NCI-H2029 (cell line): Measurements from ENCODE around the gene KCNN1.
"Not testable (repeated sequence)": the region's sequence is repeated elsewhere in the genome, so short reads cannot be mapped to it uniquely, and the experiment has no call there.

Experiments used
- DNase-seq: peaks from one replicate; lab custom pipeline; 2025; lab: John Stamatoyannopoulos, UW

The KCNN1 gene

DNA sequence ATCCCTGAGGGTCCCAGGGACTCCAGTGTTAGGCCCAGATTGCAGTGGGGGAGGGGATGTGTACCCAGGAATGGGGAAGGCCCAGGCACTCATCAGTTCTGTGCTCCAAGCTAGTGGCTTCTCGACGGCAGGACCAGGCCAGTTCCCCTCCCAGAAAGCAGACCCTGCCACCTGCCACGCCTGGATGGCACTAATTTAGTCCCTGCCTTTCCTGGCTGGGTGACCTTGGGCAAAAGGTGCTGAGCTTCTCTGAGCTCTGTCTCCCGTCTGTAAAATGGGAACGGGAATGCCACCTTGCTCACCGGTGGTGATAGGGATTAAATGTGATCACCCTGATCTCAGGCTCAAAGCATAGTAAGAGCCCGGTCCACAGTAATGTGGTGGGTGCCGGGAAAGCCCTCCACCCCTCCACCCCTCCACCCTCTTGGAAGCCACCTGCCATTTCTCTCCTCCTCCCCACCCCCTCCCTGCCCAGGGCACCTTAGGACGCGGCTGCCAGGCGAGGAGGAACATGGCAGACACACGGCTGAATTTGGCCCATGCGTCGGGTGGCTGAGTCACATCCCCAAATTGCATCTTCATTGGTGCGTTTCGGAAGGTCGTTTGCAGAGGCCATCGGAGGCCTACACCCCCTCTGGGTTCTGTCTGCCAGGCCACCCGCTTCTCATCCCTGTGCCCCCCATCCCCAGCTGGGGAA, 2.3 kb downstream of the KCNN1 start:
- DNase-seq, result no peak

DNA sequence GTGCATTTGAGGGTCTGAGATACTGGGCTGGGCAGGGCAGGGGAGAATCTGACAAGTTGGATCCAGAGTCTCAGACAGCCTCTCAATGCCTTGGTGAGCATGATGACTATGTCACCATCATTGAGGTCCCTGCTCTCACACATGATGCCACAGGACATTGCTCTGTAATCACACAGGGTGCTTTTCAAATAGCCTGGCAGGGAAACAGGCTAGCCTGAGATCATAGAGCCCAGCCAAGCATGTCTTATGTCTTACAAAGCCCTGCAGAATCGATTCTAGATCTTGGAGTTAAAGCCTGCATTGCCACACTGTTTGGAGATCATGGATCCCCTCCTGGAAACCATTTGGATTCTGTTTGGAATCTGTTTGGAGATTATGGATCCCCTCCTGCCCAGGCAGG, 5.3 kb downstream of the KCNN1 start:
- DNase-seq, result no peak

DNA sequence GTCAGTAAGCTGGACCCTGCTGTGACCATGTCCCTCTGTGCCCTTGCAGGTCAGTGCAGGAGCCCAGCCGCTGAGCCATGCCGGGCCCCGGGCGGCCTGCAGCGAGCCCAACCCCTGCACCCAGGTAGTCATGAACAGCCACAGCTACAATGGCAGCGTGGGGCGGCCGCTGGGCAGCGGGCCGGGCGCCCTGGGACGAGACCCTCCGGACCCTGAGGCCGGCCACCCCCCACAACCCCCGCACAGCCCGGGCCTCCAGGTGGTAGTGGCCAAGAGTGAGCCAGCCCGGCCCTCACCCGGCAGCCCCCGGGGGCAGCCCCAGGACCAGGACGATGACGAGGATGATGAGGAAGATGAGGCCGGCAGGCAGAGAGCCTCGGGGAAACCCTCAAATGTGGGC, 6.9 kb downstream of the KCNN1 start:
- DNase-seq, result no peak

DNA sequence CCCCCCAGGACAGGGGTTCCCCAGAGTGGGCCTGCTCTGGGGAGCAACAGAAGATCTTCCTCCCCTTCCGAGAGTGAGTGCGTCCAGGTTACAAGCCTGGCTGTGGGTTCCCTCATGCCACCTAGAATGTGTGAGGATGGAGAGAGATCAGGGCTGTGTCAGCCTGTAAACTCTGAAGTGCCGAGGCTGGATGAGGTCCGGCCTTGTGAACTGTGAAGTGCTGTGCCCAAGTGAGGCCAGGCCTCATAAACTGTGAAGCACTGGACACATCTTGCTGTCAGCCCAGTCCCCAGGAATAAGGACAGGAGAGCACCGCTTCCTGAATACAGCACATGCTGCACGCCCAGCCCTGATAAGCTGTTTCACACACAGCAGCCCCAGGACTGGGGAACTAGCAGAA, 7.6 kb downstream of the KCNN1 start:
- DNase-seq, result no peak

DNA sequence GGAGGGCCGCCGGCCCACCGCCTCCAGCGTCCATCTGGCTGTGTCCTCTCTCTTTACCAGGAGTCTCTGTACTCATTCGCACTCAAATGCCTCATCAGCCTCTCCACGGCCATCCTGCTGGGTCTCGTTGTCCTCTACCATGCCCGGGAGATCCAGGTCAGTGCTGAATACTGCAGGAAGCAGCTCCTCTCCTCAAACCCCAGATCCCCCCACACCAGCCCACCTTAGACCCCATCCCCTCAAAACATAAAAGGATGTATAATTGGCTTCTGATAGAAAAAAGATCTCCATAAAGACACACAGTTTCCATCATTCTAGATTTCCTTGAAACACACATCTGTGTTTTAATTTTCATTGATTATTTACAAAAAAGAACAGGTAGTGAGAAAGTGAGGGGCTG, 8.1 kb downstream of the KCNN1 start:
- no peak for DNase-seq

DNA sequence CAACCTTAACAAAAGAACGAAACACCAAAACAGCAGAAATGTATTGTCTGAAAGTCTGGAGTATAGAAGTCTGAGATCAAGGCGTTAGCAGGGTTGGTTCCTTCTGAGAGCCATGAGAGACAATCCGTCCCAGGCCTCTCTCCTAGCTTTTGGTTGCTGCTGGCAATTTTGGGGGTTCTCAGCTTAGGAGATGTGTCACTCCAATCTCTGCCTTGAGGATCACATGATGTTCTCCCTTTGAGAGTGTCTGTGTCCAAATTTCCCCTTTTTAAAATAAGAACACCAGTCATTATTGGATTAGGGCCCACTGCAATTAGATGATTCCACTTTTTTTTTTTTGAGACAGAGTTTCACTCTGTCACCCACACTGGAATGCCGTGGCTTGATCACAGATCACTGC, 10.1 kb downstream of the KCNN1 start:
- DNase-seq, result no peak

DNA sequence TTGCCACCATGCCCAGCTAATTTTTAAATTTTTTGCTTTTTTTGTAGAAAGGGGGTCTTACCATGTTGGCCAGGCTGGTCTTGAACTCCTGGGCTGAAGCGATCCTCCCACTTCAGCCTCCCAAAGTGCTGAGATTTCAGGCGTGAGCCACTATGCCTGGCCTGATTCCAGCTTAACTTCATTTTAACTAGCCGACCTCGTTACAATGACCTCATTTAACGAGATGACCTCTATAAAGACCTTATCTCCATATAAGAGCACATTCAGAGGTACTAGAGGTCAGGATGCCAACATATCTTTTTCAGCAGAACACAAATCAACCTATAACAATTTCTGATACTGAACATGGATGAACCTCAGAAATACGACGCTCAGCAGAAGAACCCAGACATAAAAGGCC, 10.6 kb downstream of the KCNN1 start:
- DNase-seq, result no peak

DNA sequence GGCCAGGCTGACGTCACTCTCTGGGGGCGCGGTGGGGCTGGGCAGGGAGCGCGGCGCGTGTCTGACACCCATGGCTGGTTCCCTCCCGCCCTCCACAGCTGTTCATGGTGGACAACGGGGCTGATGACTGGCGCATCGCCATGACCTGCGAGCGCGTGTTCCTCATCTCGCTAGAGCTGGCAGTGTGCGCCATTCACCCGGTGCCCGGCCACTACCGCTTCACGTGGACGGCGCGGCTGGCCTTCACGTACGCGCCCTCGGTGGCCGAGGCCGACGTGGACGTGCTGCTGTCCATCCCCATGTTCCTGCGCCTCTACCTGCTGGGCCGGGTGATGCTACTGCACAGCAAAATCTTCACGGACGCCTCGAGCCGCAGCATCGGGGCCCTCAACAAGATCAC, 14.7 kb downstream of the KCNN1 start:
- DNase-seq, result no peak

DNA sequence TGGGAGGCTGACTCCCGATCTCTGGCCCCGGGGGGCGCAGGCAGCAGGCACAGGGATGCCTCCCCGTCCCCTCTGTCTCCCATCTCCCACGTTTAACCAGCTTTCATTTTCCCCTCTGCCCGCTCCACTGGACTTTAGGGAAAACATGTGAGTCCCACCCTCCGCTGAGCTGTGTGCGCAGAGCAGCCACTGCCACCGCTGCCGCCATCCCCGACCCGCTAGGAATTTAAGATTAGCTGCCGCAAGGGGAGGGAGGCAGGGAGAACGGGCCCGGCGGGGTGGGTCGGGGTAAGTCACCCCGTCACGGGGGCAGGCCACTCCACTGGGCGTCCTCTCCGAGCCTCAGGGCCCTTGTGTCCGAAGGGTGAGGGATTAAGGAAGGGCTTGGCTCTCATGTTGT, 15.5 kb downstream of the KCNN1 start:
- DNase-seq, result no peak

DNA sequence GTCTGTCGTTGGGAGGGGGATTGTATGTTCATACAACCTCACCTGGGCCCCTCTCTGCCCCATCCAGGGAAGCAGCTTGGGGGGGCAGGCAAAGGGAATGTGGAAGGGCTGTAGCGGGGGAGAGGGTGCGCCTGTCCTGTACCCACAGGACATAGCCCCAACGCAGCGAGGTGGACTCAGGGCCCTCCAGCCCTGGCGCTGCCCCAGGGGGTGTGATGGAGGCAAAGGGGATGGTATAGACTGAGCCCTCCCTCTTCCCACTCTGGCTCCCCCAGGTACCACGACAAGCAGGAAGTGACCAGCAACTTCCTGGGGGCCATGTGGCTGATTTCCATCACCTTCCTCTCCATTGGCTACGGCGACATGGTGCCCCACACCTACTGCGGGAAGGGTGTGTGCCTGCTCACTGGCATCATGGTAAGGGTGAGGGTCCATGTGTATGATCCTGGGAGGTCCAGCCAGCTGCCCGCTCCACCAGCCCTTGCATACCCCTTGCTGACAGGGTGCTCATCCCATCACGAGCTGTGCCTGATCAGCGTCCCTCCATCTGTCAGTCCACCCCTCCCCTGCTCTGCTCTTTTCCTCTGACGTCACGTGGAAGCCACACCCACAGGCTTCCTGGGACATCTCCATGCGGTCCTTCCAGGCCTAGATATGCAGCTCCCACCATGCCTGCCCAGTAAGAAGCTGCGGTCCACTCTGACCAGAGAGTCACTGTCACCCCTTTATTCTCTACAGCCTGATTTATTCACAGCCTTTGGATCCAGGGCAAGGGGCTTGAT, 18.3 kb downstream of the KCNN1 start:
- no peak for DNase-seq

DNA sequence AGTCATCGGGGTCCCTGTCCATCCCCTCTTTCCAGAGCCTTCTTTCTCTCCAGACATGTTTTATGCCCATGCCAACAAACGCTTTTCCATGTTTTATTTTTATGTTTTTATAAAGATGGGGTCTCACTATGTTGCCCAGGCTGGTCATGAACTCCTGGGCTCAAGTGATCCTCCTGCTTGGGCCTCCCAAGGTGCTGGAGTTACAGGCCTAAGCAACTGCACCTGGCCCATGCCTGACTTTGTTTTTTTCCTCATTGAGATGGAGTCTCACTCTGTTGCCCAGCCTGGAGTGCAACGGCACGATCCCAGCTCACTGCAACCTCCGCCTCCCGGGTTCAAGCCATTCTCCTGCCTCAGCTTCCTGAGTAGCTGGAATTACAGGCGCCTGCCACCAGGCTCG, 19.7 kb downstream of the KCNN1 start:
- DNase-seq, result not testable (repeated sequence)

DNA sequence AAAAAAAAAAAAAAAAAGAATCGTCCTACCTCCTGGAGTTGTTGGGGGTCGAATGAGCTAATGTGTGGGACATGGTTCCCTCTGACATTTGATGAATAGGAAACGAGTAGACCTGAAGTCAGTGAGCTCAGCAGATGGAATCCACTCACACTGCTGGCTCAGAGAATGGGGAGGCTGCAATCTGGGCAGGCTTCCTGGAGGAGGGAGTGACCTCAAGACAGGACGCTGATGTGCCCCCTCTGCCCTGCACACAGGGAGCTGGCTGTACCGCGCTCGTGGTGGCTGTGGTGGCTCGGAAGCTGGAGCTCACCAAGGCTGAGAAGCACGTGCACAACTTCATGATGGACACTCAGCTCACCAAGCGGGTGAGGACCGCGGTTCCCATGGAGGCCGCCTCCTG, 21.3 kb downstream of the KCNN1 start:
- no peak for DNase-seq

DNA sequence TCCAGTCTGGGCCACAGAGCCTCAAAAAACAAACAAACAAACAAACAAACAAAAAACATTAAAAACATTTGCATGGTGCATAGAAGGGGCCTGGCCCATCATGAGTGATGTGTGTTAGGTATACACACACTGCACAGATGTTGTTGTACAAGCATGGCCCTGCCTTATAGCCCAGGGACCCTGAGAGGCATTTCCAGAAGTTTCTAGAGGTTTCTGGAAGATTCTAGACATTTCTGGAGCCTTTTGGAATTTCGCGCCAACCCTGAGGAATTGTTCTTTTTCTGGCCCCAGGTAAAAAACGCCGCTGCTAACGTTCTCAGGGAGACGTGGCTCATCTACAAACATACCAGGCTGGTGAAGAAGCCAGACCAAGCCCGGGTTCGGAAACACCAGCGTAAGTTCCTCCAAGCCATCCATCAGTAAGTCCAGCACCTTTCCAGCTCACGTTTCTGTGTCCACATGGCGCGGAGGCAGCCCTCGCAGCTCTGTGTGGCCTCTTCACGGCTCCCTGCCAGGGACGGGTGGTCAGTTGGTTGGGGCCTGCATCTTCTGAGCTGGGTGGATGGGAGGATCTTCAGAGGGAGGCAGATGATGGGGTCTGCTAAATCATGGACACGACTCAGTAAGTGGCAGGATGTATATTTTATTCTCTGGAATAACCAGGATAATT, 22.7 kb downstream of the KCNN1 start:
- DNase-seq, result no peak

DNA sequence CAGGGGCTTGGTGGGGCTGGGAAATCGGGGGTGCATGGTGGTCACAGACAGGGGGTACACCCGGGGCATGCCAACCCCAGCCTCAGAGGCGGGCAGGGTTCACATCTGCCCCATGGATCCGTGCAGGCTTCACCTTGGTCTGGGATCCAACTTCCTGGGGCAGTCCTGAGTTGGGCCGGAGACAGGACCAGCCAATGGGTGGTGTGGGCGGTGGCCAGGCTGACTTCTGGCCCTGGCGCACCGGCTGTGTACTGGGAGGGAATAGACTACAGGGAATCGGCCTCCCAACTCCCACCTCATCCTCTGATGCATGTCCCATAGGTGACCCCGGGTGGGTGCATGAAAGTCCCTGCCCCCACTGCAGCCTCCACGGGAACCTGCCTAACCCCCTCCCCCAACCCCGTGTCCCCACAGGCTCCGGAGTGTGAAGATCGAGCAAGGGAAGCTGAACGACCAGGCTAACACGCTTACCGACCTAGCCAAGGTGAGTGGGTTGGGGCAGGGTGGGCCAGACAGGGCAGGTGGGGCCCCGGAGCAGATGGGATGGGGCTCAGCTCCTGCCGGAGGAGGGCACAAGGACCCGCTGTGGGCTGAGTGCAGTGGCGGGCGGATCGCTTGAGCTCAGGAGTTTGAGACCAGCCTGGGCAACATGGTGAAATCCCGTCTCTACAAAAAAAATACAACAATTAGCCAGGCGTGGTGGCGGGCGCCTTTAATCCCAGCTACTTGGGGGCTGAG, 26.3 kb downstream of the KCNN1 start:
- no peak for DNase-seq

DNA sequence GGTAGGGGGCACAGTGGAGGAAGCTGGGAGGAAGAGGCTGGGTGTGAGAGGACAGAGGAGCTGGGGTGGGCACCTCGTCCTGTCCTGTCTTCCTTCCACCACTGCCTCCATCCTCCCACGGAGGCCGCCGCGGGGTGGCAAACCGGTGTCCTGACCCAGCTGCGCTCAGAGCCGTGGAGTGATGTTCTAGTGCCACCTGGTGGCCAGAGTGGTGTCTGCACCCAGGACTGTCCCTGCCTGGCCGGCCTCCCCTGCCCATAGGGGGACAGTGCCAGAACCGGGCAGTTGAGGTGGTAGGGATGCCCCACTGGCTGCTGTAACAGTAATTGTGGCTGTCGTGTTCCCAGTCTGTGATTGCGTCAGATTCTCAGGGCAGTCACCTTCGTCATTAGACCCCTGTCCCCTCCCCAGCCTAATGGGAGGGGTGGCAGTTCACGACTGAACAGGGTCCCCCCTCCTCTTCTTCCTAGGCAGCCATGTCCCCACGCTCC, 30.0 kb downstream of the KCNN1 start:
- peak; percentile 33 for DNase-seq

DNA sequence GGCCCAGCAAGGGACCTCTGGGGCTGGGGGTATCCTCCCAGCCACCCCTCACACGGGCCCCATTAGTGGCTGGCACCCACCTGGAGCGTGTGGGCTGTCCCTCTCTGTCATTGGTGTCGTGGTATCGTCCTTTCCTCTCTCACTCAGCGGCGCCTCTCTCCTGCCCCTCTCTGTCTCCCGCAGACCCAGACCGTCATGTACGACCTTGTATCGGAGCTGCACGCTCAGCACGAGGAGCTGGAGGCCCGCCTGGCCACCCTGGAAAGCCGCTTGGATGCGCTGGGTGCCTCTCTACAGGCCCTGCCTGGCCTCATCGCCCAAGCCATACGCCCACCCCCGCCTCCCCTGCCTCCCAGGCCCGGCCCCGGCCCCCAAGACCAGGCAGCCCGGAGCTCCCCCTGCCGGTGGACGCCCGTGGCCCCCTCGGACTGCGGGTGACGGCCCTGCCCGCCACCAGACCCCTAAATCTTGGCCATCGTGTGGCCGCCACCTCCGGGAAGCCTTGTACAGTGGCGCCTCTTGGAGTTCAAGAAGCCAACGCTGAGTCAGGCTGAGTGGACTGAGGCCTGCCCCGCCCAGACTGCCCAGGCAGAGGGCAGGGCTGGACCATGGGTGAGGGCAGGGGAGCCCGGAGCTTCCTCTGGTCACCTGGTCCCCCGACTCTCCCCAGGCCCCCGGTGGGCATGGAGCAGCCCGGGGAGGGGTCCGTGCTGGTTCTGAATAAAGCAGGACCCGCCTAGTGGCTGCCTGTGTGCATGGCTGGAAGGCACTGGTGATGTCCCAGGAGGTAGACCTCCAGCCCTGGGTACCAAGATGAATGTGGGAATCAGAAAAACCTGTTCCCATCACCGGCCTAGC, 31.3 kb downstream of the KCNN1 start:
- DNase-seq, result no peak

DNA sequence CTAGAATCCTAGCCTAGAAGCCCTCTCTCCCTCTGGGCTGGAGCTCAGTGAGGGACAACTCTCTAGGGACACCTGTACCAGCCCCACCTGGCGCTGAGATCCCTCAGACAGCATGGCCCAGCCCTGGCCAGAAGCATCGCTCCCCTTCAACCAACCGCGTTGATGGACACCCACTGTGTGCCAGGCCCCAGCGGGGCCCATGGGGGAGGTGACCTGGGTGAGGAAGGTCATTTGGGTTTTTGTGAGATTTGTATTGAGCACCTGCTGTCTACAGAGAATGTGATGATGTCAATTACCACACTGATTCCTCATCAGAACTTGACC, 31.9 kb downstream of the KCNN1 start:
- DNase-seq, result no peak

DNA sequence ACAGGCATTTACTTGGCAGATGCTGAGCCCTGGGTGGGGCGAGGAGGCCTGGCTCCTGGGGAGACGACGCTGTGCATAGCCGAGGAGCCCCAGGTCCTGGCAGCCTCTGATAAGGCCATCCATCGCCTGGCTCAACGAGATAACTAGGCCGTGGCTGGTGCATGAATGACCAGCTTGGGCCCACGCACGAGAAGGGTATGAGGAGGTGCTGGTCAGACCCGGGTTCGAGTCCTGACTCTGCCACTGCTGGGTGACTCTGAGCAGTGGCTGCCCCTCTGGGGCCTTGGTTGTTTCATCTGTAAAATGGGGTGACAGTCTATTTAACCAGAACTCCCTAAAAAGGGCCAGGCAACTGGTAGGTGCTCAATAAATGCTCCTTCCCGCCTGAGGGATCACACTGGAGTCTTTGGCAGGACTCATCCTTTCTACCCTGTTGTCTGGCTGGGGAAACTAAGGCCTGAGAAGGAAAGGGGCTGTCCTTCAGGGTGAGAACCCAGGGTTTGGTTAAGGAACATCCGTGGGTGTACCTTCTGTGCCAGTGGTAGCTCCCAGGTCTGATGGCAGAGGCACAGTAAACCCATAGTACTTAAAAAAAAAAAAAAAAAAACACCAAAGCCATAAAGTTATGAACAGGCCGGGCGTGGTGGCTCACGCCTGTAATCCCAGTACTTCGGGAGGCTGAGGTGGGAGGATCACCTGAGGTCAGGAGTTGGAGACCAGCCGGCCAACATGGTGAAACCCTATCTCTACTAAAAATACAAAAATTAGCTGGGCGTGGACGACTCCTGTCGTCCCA, 33.0 kb downstream of the KCNN1 start:
- DNase-seq, result no peak

DNA sequence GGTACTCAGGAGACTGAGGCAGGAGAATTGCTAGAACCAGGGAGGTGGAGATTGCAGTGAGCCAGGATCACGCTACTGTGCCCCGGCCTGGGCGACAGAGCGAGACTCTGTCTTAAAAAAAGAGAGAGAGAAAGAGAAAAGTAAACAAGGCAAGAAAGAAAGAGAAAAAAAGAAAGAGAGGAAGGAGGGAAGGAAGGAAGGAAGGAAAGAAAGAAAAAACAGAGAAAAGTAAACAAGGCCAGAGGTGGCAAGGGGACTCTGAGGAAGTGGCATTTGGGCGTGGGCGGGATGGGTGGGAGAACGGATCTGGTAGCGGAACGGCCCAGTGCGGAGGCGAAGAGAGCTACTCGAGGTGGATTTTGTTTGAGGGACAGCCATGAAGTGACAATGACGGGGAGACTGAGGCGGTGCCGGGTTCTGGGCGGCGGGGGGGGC, 33.6 kb downstream of the KCNN1 start:
- no peak for DNase-seq

DNA sequence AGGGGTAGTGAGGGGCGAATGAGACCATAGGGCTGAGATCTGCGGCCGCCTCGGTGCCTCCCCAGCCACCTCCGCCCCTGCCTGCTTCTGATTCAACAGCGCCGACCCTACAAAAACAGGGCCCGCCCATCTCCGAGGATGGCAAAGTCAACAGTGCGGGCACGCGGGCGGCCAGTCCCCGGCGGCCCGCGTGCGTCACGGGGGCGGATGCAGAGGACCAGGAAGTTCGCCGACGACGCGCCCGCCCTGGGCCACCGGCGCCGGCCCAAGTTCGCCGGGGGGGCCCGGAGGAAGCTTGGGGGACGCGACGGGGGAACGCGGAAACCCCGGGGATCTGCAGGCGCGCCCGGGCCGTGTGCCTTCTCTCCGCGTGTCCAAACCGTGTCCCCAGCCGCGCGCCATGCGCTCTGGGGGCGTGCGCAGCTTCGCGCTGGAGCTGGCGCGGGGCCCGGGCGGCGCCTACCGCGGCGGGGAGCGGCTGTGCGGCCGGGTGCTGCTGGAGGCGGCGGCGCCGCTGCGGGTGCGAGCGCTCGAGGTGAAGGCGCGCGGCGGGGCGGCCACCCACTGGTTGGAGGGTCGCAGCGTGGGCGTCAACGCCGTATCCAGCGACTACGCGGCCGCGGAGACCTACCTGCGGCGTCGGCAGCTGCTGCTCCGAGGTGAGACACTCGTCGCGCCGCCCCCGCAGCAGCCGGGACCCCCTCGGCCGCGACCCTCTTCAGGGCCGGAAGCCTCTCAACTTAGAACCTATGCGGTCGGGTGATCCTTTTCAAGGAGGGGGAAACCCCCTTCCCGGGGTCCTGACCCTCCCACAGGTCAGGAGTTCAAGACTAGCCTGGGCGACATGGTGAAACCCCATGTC, 34.2 kb downstream of the KCNN1 start:
- DNase-seq, result peak; percentile 86
